Type B pancreatic cell (in vitro differentiated cells): ENCODE results near the gene RGS5. TPM values are rescaled to one million over a fixed set of nuclear protein-coding genes. Genes with fewer than 3 reads are reported as not detected.

Experiments used
- DNase-seq: peaks from one replicate; pipeline ENCODE4 v3.0.0; 2021; ENCODE audit warnings: mixed read lengths; ENCODE audit not compliant: unreplicated experiment; ENCODE audit errors: extremely low spot score
- H3K27ac Mint-ChIP-seq: 2 replicates; pipeline ENCODE4 v1.8.0; 2021; ENCODE audit warnings: mild to moderate bottlenecking, mixed read lengths
- H3K27me3 Mint-ChIP-seq: 2 replicates; pipeline ENCODE4 v1.8.0; 2021; ENCODE audit warnings: mixed read lengths
- H3K36me3 Mint-ChIP-seq: 2 replicates; pipeline ENCODE4 v1.8.0; 2021; ENCODE audit warnings: mixed read lengths
- H3K4me1 Mint-ChIP-seq: one replicate; pipeline ENCODE4 v1.8.0; 2021; ENCODE audit warnings: mixed read lengths; ENCODE audit not compliant: unreplicated experiment
- H3K4me3 Mint-ChIP-seq: 2 replicates; pipeline ENCODE4 v1.8.0; 2021; ENCODE audit warnings: mild to moderate bottlenecking, mixed read lengths
- H3K9me3 Mint-ChIP-seq: 2 replicates; pipeline ENCODE4 v1.8.0; 2021; ENCODE audit warnings: mixed read lengths
- total RNA-seq: library from RNA; stranded (reverse); gene quantifications from 2 replicates; pipeline ENCODE4 v1.2.1, GENCODE V29; 2021; ENCODE audit warnings: low replicate concordance
- TF ChIP-seq, protein P1 (sequence below): fragments of 200-600 bp; sonication (generic); conservative IDR thresholded peaks from 2 replicates; pipeline ENCODE4 v1.5.0; 2021; ENCODE audit warnings: antibody characterized with exemption, mild to moderate bottlenecking

The RGS5 gene
- total RNA-seq, 1 donor from 2014 or later, result 70.0 TPM

DNA sequence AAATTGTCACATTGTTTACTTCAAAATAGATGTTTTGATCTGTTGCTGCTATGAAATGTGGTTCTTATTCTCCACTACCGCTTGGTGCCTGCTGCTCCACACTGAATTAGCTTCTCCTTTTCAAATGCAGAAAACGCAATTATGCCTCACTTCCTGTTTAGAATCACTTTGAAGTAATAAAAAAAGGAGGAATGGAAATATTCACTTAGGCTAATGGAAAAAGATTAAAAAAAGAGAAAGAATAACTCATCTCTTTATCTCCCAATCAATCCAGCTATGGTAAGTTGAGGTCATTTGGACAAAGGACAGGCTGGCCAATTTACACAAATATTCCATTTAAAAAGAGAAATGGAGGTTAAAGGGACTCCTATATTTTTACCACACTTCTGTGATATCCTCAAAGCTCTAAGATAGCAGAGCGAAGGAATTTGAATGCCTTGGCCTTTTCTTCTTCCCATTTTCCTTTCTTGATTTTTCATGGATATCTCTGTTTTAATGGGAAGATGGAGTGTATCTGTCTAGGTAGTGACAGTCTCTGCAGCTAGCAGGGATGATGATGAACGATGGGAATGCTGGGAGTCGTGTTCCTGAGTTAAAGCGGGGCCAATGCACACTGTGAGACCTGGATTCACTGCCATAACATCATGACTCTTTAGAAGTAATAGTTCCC is 35.7 kb downstream of the RGS5 start:
- no peaks in the 10 kb centered on the region for H3K36me3 Mint-ChIP-seq
- H3K4me1 Mint-ChIP-seq, result peaks cover 40% of the 10 kb centered on the region
- H3K27ac Mint-ChIP-seq, result no peak overlapping the region
- no peak overlapping the region for H3K4me3 Mint-ChIP-seq
- H3K9me3 Mint-ChIP-seq, result no peaks in the 10 kb centered on the region
- no peak for DNase-seq
- H3K27me3 Mint-ChIP-seq, result no peaks in the 10 kb centered on the region
- TF ChIP-seq, protein P1, sequence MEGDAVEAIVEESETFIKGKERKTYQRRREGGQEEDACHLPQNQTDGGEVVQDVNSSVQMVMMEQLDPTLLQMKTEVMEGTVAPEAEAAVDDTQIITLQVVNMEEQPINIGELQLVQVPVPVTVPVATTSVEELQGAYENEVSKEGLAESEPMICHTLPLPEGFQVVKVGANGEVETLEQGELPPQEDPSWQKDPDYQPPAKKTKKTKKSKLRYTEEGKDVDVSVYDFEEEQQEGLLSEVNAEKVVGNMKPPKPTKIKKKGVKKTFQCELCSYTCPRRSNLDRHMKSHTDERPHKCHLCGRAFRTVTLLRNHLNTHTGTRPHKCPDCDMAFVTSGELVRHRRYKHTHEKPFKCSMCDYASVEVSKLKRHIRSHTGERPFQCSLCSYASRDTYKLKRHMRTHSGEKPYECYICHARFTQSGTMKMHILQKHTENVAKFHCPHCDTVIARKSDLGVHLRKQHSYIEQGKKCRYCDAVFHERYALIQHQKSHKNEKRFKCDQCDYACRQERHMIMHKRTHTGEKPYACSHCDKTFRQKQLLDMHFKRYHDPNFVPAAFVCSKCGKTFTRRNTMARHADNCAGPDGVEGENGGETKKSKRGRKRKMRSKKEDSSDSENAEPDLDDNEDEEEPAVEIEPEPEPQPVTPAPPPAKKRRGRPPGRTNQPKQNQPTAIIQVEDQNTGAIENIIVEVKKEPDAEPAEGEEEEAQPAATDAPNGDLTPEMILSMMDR, result no peak

DNA sequence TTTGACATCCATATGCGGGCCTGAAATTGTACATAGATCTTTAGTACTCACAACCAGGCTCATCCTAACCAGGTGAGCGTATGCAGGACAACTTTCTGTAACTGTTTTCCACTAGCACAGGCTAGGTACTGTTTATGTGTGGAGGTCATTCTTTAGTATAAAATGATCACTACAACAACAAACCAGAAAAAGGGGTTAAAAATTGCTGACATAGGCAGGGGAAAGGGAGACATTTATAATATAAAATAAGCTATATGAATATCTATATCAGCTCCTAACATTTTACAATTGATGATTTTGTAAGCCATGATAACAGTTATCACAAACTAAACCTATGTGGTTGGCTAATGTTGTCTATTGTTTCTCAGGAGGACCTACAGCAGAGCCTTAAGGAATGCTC is 37.6 kb downstream of the RGS5 start:
- H3K4me1 Mint-ChIP-seq, result peaks cover 40% of the 10 kb centered on the region
- DNase-seq, result no peak
- no peaks in the 10 kb centered on the region for H3K9me3 Mint-ChIP-seq
- TF ChIP-seq, protein P1, result no peak
- H3K27ac Mint-ChIP-seq, result no peak overlapping the region
- H3K27me3 Mint-ChIP-seq, result no peaks in the 10 kb centered on the region
- H3K36me3 Mint-ChIP-seq, result no peaks in the 10 kb centered on the region
- H3K4me3 Mint-ChIP-seq, result no peak overlapping the region

DNA sequence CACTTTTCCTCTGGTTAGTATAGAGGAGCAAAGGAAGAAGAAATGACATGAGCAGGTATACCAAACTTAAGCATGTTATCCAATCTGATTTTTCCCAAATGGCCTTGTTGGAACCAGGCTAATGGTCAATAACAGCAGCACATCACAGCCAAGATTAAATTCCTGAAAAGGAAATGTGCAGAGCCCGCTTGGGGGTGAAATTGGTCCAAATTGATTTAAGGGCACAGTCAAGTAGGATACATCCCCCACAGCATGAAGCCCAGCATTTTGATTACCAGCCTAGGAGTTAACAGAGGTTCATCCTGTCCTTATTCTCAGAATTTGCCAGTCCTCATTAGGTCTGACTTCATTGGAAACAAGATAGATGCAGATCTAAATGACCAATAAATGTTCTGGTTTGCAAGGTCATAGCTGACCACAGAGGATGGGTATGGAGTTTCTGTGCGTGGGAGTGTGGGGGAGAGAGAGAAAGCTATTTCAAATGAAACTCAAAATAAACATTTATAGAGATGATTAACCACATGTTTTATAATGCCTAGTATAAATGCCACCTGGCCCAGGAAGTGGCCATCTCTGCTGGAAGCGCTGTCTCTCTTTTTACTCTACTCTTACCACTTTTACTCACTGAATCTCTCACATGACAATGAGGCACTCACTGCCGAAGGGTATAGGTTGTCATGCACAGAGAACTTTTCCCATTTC is 38.7 kb downstream of the RGS5 start:
- H3K4me3 Mint-ChIP-seq, result no peak overlapping the region
- H3K9me3 Mint-ChIP-seq, result no peaks in the 10 kb centered on the region
- no peaks in the 10 kb centered on the region for H3K27me3 Mint-ChIP-seq
- TF ChIP-seq, protein P1, result no peak
- H3K4me1 Mint-ChIP-seq, result peaks cover 40% of the 10 kb centered on the region
- no peaks in the 10 kb centered on the region for H3K36me3 Mint-ChIP-seq
- DNase-seq, result no peak
- no peak overlapping the region for H3K27ac Mint-ChIP-seq

DNA sequence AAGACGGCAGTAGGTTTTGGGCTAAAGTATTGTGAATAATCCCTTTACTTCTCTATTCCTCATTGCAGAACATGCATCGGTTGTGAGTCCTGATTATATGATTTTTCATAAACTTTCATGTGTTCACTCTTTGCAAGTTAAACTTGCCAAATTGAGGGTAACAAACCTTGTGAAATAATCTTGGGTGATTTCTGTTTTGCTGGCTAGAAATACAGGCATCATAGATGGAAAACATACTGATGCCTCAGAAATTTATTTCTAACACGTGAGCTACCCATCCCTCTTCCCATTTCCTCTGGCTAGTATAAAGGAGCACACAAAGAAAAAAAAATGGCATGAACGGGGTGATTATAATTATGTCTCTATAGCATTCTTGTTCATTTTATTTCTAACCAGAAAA is 39.6 kb downstream of the RGS5 start:
- Mint-ChIP-seq H3K9me3 (peaks cover 5% of the 10 kb centered on the region), H3K4me3 (no peak overlapping the region), H3K27me3 (no peaks in the 10 kb centered on the region), H3K36me3 (peaks cover 3% of the 10 kb centered on the region), H3K27ac (no peak overlapping the region), H3K4me1 (peaks cover 38% of the 10 kb centered on the region)
- TF ChIP-seq, protein P1, result no peak
- DNase-seq, result no peak

DNA sequence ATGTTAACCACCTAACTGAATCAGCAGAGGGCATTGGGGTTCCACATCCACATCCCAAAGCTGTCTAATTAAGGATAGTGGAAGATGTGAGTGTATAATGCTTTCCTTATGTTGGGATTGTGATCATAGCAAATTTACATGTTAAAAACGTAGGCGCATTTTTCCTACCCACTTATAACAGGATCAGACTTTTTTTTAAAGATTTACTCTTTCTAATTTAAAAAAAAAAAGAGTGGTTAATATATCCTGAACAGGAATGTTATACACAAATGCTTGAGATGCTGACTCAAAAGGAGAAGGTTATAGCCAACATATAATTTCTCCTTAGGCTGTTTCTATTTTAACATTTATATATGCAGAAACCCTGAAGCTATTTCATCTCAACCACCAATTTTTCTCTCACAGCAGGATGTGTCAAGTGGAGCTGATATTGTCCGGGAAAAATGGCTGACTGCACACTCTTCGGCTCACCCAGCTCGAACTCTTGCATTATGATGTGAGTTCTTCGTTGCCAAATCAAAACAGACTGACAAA is 40.3 kb downstream of the RGS5 start:
- no peak overlapping the region for H3K4me3 Mint-ChIP-seq
- TF ChIP-seq, protein P1, result no peak
- H3K36me3 Mint-ChIP-seq, result peaks cover 6% of the 10 kb centered on the region
- H3K9me3 Mint-ChIP-seq, result peaks cover 10% of the 10 kb centered on the region
- no peaks in the 10 kb centered on the region for H3K27me3 Mint-ChIP-seq
- no peak overlapping the region for H3K27ac Mint-ChIP-seq
- no peak for DNase-seq
- peaks cover 35% of the 10 kb centered on the region for H3K4me1 Mint-ChIP-seq
